CD4-positive, alpha-beta T cell treated with Interferon alpha-2 for 1 hour (primary cell): ENCODE data around the gene RNF181.
A peak's percentile ranks its signal among the peaks of the same experiment; 100 is the strongest.
"Not testable (repeated sequence)": the region's sequence is repeated elsewhere in the genome, so short reads cannot be mapped to it uniquely, and the experiment has no call there.

Experiments
- DNase-seq, 2 donors: peaks; one replicate each; pipeline ENCODE4 v3.0.0-alpha.2; 2020 to 2022

Gene RNF181

GRCh38 chr2:85597241-85597640 lies 1.7 kb downstream of the RNF181 start:
- no peak for DNase-seq

GRCh38 chr2:85598594-85599340 lies 3.2 kb downstream of the RNF181 start:
- DNase-seq: no peak

- DNase-seq: no peak
These were observed 4.1 kb downstream of the RNF181 start for GRCh38 chr2:85599468-85600234.

- no peak for DNase-seq
These were observed 4.7 kb downstream of the RNF181 start for GRCh38 chr2:85600235-85600575.

- DNase-seq: no peak
These were observed 5.6 kb downstream of the RNF181 start for GRCh38 chr2:85600951-85601770.

GRCh38 chr2:85601771-85602475 lies 6.4 kb downstream of the RNF181 start:
- no peak for DNase-seq

GRCh38 chr2:85602476-85603234 lies 7.1 kb downstream of the RNF181 start, which contains the start of gene TMEM150A:
TSS of gene TMEM150A (minus strand) at chr2:85602698. CDS start at chr2:85601948, 750 bp downstream.
- DNase-seq: peak; percentile 87 to 91

GRCh38 chr2:85604133-85604444 lies 8.5 kb downstream of the RNF181 start:
- not testable (repeated sequence) for DNase-seq

- DNase-seq: no peak
These were observed 9.2 kb downstream of the RNF181 start for GRCh38 chr2:85604568-85605339.

- DNase-seq: no peak
These were observed 10.0 kb downstream of the RNF181 start for GRCh38 chr2:85605406-85606115.

GRCh38 chr2:85606116-85606455 lies 10.5 kb downstream of the RNF181 start:
- DNase-seq: no peak

- no peak for DNase-seq
These were observed 12.0 kb downstream of the RNF181 start for GRCh38 chr2:85607268-85608215.

GRCh38 chr2:85611217-85611704 lies 15.7 kb downstream of the RNF181 start:
- DNase-seq: no peak

GRCh38 chr2:85611705-85612587 lies 16.4 kb downstream of the RNF181 start, which contains the start of gene C2orf68:
TSS of gene C2orf68 (minus strand) at chr2:85612066. CDS start at chr2:85611984, 82 bp downstream.
- DNase-seq: peak; percentile 80 to 86

GRCh38 chr2:85613717-85614515 lies 18.4 kb downstream of the RNF181 start:
- DNase-seq: no peak

GRCh38 chr2:85614757-85615156 lies 19.2 kb downstream of the RNF181 start:
- not testable (repeated sequence) for DNase-seq

- DNase-seq: no peak
These were observed 19.8 kb downstream of the RNF181 start for GRCh38 chr2:85615413-85615728.
